K562 (cell line): ENCODE data around the gene SLC25A26.

ENCODE experiments used
- CHD2 ChIP-seq: IDR thresholded peaks from 2 replicates; pipeline ENCODE4 v1.6.1; 2011; ENCODE audit warnings: low read depth, low read length
- HMGXB4 ChIP-seq: sonication (generic); formaldehyde crosslinking; IDR thresholded peaks from 2 replicates; pipeline ENCODE4 v1.8.1; 2023; ENCODE audit warnings: mild to moderate bottlenecking, missing genetic modification reagents
- MTA3 ChIP-seq: fragments of 450-650 bp; formaldehyde crosslinking; IDR thresholded peaks from 2 replicates; pipeline ENCODE4 v1.6.1; 2017; ENCODE audit warnings: mild to moderate bottlenecking, borderline replicate concordance
- RCOR1 ChIP-seq, 2 experiments: IDR thresholded peaks; 2 replicates each; pipeline ENCODE4 v1.6.1; 2012; ENCODE audit warnings: low read depth in 2 of 2, low read length in 2 of 2, borderline replicate concordance in 1 of 2, improper control_type of control experiment in 1 of 2
- TEAD2 ChIP-seq: fragments of 450-650 bp; IDR thresholded peaks from 2 replicates; pipeline ENCODE4 v1.6.1; 2016; ENCODE audit warnings: missing genetic modification characterization, control low read depth, missing compliant biosample characterization
- TF ChIP-seq, protein P1 (sequence below), 3 experiments: IDR thresholded peaks in 2 of 3; conservative IDR thresholded peaks in 1 of 3; 2 replicates each; pipeline ENCODE4 v1.5.1; 2011 to 2012; ENCODE audit warnings: low read length in 3 of 3, mild to moderate bottlenecking in 3 of 3, control low read depth in 2 of 3, improper control_type of control experiment in 1 of 3, inconsistent platforms in 1 of 3, low read depth in 1 of 3, mixed read lengths in 1 of 3, moderate library complexity in 1 of 3; ENCODE audit not compliant: insufficient read depth in 2 of 3

- TF ChIP-seq, protein P1, sequence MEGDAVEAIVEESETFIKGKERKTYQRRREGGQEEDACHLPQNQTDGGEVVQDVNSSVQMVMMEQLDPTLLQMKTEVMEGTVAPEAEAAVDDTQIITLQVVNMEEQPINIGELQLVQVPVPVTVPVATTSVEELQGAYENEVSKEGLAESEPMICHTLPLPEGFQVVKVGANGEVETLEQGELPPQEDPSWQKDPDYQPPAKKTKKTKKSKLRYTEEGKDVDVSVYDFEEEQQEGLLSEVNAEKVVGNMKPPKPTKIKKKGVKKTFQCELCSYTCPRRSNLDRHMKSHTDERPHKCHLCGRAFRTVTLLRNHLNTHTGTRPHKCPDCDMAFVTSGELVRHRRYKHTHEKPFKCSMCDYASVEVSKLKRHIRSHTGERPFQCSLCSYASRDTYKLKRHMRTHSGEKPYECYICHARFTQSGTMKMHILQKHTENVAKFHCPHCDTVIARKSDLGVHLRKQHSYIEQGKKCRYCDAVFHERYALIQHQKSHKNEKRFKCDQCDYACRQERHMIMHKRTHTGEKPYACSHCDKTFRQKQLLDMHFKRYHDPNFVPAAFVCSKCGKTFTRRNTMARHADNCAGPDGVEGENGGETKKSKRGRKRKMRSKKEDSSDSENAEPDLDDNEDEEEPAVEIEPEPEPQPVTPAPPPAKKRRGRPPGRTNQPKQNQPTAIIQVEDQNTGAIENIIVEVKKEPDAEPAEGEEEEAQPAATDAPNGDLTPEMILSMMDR (IDR thresholded peaks at IDR 0.05 in 2 of 3, conservative IDR thresholded peaks at IDR 0.05 in 1 of 3; ENCODE audit: insufficient read depth in 2 of 3, low read depth in 1 of 3, low read length in 3 of 3) = no peak
- TF ChIP-seq MTA3 (no peak), TEAD2 (tag) (no peak), RCOR1 (IDR thresholded peaks at IDR 0.05; ENCODE audit: borderline replicate concordance in 1 of 2, low read depth in 2 of 2, low read length in 2 of 2) (no peak), HMGXB4 (CRISPR knock-in tag) (no peak), CHD2 (no peak)
These were observed 39.6 kb downstream of the SLC25A26 start for GRCh38 chr3:66260431-66260830.
